ENCODE data around the gene TAGAP.

DNA sequence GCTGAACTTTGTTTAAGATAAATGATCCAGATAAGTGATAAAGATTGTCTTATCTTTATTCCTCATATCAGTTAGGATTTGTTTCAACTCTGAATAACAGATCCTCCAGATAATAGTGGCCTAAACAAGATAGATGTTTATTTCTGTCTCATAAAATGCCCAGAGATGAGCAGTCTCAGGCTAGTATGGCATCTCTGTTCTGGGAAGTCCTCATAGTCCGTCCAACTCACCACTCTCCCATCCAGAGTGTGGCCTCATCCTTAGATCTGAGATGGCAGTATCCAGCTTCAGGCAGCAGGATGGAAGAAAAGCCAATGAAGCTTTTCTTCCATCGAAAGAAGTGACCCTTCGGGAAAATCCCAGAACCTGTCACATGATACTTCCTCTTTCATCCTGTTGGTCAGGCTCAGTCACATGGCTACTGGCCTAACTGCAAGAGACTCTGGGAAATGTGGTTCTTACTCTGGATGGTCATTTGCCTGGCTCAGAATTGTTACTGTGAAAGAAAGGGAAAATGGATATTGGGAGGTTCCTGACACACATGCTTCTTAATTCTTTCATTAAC is 29.4 kb upstream of the TAGAP start:
- TF ChIP-seq, protein P1, sequence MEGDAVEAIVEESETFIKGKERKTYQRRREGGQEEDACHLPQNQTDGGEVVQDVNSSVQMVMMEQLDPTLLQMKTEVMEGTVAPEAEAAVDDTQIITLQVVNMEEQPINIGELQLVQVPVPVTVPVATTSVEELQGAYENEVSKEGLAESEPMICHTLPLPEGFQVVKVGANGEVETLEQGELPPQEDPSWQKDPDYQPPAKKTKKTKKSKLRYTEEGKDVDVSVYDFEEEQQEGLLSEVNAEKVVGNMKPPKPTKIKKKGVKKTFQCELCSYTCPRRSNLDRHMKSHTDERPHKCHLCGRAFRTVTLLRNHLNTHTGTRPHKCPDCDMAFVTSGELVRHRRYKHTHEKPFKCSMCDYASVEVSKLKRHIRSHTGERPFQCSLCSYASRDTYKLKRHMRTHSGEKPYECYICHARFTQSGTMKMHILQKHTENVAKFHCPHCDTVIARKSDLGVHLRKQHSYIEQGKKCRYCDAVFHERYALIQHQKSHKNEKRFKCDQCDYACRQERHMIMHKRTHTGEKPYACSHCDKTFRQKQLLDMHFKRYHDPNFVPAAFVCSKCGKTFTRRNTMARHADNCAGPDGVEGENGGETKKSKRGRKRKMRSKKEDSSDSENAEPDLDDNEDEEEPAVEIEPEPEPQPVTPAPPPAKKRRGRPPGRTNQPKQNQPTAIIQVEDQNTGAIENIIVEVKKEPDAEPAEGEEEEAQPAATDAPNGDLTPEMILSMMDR (IDR thresholded peaks at IDR 0.05; ENCODE audit: low read depth, low read length, poor library complexity, severe bottlenecking), result no peak
- no peak for TF ChIP-seq EZH2phosphoT487 (IDR thresholded peaks at IDR 0.05; ENCODE audit: borderline replicate concordance, low read length)

Measured in DOHH2 (cell line).